Endometrium (tissue), 2 donors: ENCODE measurements around the gene SAP30L.

Source experiments
- FAIRE-seq: peaks from 2 replicates; lab custom pipeline; 2012; peaks lifted over from hg19 to GRCh38; lab: Jason Lieb, UNC
- donor health status: control.
- donor health status: control.

SAP30L gene

DNA sequence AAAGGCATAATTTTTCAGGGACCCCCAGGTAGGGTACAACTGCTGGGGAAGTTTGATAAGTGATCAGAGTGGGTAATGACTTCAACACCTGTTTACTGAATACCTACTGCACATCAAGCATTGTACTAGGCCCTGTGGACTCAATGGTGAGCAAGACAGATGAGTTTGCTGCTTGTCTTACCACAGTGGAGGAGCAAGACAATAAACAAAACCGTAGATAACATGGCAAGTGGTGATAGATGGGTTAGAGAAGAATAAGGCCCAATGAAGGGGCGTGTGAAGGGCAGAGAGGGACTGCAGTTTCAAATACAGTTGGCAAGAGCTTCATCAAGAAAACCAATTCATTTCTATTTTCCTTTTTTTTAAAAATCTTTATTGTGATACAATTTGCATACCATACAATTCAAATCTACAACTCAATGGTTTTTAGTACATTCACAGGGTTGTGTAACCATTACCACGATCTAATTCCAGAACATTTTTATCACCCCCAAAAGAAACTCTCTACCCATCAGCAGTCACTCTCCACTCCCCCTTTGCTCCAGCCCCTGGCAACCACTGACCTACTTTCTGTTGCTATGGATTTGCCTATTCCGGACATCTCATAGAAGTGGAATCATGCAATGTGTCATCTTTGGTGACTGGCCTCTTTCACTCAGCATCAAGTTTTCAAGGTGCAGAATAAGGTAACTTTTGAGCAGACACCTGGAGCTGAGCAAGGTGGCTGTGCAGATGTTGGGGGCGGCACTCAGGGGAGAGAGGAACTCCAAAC is 64.2 kb downstream of the SAP30L start:
- no peak for FAIRE-seq
